Measurements from ENCODE around the gene PTPRN. TPM values are rescaled to one million over a fixed set of nuclear protein-coding genes. Genes with fewer than 3 reads are reported as not detected.
A peak's percentile ranks its signal among the peaks of the same experiment; 100 is the strongest.

PTPRN gene
- total and polyA plus RNA-seq, 2 experiments from 2014 or later, result 5.1 to 22.1 TPM

DNA sequence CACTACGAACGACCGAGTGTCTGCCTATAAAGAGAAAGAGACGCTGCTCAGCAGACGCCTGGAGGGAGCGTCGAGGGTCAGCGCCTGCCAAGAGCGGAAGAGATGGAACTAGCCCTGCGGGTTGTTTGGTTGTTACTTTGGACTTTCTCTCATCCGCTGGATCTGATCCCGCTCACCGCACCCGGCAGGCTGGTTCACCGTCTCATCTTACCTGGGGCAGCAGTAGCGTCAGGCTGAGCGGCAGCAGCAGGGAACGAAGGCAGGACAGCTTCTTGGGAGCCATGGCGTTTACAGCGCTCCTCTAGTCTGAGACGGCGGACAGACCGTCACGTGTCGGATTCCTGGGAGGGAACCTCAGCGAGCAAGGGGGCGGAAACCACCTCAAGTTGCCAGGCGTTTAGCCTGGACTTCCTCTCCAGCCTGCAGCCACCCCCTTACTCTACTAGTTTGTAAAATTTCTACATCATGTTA lies 65.9 kb downstream of the PTPRN start:
- peaks cover 8% of the 10 kb centered on the region for H3K27me3 Mint-ChIP-seq (ENCODE audit: insufficient read depth, low read depth, poor library complexity)
- peaks cover 8% of the 10 kb centered on the region for H3K4me1 ChIP-seq (ENCODE audit: insufficient read depth)
- peak overlapping the region; percentile 59; the same call in 1 of the 2 replicates for H2AFZ ChIP-seq
- ATAC-seq (peak; percentile 3; the same call in 1 of the 3 replicates), DNase-seq (ENCODE audit: low spot score) (peak; percentile 54)
- no peaks in the 10 kb centered on the region for H3K9me3 Mint-ChIP-seq
- H3K27ac Mint-ChIP-seq, result no peak overlapping the region
- TF ChIP-seq STAT1 (IDR thresholded peaks at IDR 0.05; ENCODE audit: unreplicated experiment) (no peak), CREB1 (CRISPR knock-in tag; IDR thresholded peaks at IDR 0.05; ENCODE audit: low read depth) (no peak), JUNB (IDR thresholded peaks at IDR 0.05; ENCODE audit: unreplicated experiment) (no peak), NANOG (IDR thresholded peaks at IDR 0.05; ENCODE audit: borderline replicate concordance) (no peak), EZH2 (IDR thresholded peaks at IDR 0.05; ENCODE audit: low read depth, unreplicated experiment) (no peak), EZH2phosphoT487 (IDR thresholded peaks at IDR 0.05; ENCODE audit: unreplicated experiment) (no peak), ZNF331 (CRISPR knock-in tag; IDR thresholded peaks at IDR 0.05; ENCODE audit: low read depth) (no peak), ETS1 (IDR thresholded peaks at IDR 0.05) (no peak), ZNF114 (CRISPR knock-in tag; IDR thresholded peaks at IDR 0.05) (no peak), POLR2AphosphoS5 (IDR thresholded peaks at IDR 0.05; ENCODE audit: low read depth) (no peak)
- TF ChIP-seq, protein P1, sequence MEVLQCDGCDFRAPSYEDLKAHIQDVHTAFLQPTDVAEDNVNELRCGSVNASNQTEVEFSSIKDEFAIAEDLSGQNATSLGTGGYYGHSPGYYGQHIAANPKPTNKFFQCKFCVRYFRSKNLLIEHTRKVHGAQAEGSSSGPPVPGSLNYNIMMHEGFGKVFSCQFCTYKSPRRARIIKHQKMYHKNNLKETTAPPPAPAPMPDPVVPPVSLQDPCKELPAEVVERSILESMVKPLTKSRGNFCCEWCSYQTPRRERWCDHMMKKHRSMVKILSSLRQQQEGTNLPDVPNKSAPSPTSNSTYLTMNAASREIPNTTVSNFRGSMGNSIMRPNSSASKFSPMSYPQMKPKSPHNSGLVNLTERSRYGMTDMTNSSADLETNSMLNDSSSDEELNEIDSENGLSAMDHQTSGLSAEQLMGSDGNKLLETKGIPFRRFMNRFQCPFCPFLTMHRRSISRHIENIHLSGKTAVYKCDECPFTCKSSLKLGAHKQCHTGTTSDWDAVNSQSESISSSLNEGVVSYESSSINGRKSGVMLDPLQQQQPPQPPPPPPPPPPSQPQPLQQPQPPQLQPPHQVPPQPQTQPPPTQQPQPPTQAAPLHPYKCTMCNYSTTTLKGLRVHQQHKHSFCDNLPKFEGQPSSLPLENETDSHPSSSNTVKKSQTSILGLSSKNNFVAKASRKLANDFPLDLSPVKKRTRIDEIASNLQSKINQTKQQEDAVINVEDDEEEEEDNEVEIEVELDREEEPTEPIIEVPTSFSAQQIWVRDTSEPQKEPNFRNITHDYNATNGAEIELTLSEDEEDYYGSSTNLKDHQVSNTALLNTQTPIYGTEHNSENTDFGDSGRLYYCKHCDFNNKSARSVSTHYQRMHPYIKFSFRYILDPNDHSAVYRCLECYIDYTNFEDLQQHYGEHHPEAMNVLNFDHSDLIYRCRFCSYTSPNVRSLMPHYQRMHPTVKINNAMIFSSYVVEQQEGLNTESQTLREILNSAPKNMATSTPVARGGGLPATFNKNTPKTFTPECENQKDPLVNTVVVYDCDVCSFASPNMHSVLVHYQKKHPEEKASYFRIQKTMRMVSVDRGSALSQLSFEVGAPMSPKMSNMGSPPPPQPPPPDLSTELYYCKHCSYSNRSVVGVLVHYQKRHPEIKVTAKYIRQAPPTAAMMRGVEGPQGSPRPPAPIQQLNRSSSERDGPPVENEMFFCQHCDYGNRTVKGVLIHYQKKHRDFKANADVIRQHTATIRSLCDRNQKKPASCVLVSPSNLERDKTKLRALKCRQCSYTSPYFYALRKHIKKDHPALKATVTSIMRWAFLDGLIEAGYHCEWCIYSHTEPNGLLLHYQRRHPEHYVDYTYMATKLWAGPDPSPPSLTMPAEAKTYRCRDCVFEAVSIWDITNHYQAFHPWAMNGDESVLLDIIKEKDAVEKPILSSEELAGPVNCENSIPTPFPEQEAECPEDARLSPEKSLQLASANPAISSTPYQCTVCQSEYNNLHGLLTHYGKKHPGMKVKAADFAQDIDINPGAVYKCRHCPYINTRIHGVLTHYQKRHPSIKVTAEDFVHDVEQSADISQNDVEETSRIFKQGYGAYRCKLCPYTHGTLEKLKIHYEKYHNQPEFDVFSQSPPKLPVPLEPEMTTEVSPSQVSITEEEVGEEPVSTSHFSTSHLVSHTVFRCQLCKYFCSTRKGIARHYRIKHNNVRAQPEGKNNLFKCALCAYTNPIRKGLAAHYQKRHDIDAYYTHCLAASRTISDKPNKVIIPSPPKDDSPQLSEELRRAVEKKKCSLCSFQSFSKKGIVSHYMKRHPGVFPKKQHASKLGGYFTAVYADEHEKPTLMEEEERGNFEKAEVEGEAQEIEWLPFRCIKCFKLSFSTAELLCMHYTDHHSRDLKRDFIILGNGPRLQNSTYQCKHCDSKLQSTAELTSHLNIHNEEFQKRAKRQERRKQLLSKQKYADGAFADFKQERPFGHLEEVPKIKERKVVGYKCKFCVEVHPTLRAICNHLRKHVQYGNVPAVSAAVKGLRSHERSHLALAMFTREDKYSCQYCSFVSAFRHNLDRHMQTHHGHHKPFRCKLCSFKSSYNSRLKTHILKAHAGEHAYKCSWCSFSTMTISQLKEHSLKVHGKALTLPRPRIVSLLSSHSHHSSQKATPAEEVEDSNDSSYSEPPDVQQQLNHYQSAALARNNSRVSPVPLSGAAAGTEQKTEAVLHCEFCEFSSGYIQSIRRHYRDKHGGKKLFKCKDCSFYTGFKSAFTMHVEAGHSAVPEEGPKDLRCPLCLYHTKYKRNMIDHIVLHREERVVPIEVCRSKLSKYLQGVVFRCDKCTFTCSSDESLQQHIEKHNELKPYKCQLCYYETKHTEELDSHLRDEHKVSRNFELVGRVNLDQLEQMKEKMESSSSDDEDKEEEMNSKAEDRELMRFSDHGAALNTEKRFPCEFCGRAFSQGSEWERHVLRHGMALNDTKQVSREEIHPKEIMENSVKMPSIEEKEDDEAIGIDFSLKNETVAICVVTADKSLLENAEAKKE (CRISPR knock-in tag; IDR thresholded peaks at IDR 0.05), result no peak
- TF ChIP-seq, protein P2, sequence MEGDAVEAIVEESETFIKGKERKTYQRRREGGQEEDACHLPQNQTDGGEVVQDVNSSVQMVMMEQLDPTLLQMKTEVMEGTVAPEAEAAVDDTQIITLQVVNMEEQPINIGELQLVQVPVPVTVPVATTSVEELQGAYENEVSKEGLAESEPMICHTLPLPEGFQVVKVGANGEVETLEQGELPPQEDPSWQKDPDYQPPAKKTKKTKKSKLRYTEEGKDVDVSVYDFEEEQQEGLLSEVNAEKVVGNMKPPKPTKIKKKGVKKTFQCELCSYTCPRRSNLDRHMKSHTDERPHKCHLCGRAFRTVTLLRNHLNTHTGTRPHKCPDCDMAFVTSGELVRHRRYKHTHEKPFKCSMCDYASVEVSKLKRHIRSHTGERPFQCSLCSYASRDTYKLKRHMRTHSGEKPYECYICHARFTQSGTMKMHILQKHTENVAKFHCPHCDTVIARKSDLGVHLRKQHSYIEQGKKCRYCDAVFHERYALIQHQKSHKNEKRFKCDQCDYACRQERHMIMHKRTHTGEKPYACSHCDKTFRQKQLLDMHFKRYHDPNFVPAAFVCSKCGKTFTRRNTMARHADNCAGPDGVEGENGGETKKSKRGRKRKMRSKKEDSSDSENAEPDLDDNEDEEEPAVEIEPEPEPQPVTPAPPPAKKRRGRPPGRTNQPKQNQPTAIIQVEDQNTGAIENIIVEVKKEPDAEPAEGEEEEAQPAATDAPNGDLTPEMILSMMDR (conservative IDR thresholded peaks at IDR 0.05; ENCODE audit: low read depth in 2 of 2), result no peak
- TF ChIP-seq, protein P3, sequence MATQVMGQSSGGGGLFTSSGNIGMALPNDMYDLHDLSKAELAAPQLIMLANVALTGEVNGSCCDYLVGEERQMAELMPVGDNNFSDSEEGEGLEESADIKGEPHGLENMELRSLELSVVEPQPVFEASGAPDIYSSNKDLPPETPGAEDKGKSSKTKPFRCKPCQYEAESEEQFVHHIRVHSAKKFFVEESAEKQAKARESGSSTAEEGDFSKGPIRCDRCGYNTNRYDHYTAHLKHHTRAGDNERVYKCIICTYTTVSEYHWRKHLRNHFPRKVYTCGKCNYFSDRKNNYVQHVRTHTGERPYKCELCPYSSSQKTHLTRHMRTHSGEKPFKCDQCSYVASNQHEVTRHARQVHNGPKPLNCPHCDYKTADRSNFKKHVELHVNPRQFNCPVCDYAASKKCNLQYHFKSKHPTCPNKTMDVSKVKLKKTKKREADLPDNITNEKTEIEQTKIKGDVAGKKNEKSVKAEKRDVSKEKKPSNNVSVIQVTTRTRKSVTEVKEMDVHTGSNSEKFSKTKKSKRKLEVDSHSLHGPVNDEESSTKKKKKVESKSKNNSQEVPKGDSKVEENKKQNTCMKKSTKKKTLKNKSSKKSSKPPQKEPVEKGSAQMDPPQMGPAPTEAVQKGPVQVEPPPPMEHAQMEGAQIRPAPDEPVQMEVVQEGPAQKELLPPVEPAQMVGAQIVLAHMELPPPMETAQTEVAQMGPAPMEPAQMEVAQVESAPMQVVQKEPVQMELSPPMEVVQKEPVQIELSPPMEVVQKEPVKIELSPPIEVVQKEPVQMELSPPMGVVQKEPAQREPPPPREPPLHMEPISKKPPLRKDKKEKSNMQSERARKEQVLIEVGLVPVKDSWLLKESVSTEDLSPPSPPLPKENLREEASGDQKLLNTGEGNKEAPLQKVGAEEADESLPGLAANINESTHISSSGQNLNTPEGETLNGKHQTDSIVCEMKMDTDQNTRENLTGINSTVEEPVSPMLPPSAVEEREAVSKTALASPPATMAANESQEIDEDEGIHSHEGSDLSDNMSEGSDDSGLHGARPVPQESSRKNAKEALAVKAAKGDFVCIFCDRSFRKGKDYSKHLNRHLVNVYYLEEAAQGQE (IDR thresholded peaks at IDR 0.05; ENCODE audit: unreplicated experiment), result no peak
- H4K20me1 ChIP-seq (replicated peaks; ENCODE audit: insufficient read depth), result no peaks in the 10 kb centered on the region
- peaks cover 9% of the 10 kb centered on the region; the same call in 2 of the 3 replicates for H3K36me3 Mint-ChIP-seq (ENCODE audit: low read depth)
- H3K36me3 ChIP-seq (ENCODE audit: insufficient read depth), result no peaks in the 10 kb centered on the region
- no peak overlapping the region for H3K4me2 ChIP-seq
- no peak overlapping the region for H3K27ac ChIP-seq (ENCODE audit: low read depth)
- no peaks in the 10 kb centered on the region for H3K9me2 ChIP-seq (ENCODE audit: insufficient read depth)
- peaks cover 10% of the 10 kb centered on the region for H3K4me1 Mint-ChIP-seq
- 0 out of 2 replicates have a peak, but pooled peaks cover 4% of the 10 kb centered on the region for H3K79me2 ChIP-seq (replicated peaks; ENCODE audit: insufficient read depth)
- peak overlapping the region; percentile 37; the same call in 1 of the 3 replicates for H3K4me3 Mint-ChIP-seq
- H3K4me3 ChIP-seq, result peak overlapping the region; percentile 23; the same call in 1 of the 2 replicates
- no peaks in the 10 kb centered on the region for H3F3A ChIP-seq (replicated peaks; ENCODE audit: low read depth)
- H3K27me3 ChIP-seq (ENCODE audit: insufficient read depth), result no peaks in the 10 kb centered on the region

All from GM23338 (cell line).